Measurements from ENCODE around the gene GOLGA8Q. TPM values are rescaled to one million over a fixed set of nuclear protein-coding genes. Genes with fewer than 3 reads are reported as not detected.
"Not testable (repeated sequence)": the region's sequence is repeated elsewhere in the genome, so short reads cannot be mapped to it uniquely, and the experiment has no call there.

The GOLGA8Q gene, protein sequence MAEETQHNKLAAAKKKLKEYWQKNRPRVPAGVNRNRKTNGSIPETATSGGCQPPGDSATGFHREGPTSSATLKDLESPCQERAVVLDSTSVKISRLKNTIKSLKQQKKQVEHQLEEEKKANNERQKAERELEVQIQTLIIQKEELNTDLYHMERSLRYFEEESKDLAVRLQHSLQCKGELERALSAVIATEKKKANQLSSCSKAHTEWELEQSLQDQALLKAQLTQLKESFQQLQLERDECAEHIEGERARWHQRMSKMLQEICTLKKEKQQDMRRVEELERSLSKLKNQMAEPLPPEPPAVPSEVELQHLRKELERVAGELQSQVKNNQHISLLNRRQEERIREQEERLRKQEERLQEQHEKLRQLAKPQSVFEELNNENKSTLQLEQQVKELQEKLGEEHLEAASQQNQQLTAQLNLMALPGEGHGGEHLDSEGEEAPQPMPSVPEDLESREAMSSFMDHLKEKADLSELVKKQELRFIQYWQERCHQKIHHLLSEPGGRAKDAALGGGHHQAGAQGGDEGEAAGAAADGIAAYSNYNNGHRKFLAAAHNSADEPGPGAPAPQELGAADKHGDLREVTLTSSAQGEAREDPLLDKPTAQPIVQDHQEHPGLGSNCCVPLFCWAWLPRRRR
- 1.1 TPM in 1 of 2 replicates, not detected in the other for total RNA-seq (ENCODE audit: low replicate concordance)

DNA sequence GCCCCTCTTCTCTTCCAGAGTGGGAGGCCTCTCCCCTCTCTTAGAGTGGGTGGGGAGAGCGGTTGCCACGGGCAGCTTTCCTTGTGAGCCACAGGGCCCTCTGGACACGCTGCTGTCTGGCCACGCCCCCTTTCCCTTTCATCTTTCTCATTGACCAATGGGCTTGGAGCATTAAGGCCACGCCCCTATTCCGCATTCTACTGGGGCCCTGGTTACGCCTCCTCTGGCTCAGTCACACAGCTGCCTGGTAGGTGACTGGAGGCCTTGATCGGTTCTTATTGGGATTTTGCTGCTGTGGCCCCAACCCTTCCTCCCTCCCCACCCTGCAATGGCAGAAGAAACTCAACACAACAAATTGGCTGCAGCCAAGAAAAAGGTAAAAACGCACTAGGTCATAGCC, at the start of gene GOLGA8Q:
Gene GOLGA8Q, plus strand, starts transcription at position 301 of the 400 bp plus-strand sequence. Its CDS starts 28 bp downstream, at position 329.
- not testable (repeated sequence) for H3K4me3 ChIP-seq (ENCODE audit: low read depth, low read length); DNase-seq (ENCODE audit: low read depth)

DNA sequence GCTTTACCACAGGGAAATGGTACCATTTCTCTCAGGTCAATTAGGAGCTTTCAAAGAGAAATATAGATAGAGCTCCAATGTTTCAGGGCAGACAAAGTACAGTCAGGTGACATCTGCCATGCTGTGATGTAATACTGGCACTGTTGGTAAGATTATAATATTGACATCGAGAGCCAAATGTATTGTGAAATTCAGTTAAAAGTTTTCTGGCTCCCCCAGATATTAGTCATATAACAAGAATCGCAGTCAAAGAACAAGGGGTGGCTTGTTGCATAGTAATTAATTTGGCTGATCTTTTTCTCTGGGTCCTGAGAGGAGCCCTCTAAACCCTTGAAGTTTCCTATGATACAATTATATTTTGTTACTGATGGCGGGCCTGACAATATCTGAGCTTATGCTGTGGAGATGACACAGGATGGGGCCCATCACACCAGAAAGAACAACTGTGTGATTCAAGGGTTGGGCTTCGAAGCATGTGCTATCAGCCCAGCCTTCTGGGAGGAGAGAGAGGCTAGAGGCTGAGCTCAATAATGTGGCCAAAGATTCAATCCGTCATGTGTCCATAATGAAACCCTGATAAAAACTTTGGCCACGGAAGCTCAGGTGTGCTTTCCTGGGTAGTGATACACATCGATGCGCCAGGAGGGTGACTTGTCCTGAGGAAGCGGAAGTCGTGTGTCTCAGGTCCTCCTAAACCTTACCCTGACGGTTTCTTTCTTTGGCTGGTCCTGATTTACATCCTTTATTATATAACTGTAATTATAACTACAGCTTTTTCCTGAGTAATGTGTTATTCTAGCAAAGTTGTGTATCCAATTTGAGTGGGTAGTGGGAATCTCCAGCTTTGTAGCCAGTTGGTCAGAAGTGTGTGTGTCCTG, 48.7 kb upstream of the GOLGA8Q start:
- not testable (repeated sequence) for H3K4me3 ChIP-seq (ENCODE audit: low read depth, low read length); DNase-seq (ENCODE audit: low read depth)

DNA sequence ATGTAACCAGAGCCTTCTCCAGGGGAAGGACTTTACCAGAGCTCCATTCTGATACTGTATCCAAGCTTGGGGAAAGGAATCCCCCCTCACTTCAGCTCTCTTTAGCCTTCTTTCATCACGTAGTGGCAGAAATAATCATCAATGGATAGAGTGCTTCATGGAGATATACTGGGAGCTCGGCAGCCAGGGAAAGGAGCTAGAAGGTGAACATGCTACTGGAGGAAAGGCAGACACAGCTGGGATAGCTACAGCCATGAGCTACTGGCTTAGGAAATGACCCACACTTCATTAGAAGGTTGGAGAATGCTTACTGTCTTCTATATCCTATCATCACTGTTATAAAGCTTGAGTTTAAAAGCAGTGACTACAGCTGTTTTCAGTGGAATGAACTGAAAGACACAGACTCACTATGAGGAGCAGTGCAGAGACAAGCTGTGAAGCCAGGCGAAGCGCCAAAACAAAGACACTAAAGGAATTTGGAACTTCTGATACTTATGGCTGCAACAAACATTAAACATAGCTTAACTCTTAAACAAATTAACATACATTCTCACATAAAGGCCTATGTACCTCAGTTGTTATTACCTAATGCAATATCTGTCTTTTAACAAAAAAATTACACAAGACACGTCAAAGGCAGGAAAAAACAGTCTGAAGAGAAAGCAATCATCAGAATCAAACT, 47.5 kb upstream of the GOLGA8Q start:
- peak; percentile 1 for DNase-seq (ENCODE audit: low read depth)
- not testable (repeated sequence) for H3K4me3 ChIP-seq (ENCODE audit: low read depth, low read length)

DNA sequence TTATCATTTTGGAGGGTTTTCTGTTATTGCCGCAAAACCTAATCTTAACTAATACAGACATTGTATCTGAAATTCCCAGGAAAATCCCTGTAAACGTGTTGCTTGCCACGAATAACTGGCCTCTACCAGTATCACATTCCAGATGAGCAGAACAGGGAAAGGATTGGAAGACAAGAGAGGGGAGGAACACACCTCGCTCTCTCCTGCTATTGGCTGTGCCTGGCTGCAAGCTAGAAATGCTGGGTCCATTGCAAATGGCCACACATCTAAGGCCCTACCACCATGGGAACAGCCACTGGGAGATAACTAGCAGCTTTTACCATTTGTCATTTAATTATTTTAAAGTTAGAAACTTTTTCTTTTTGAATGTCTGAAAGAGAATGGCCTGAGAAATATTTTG, 37.3 kb upstream of the GOLGA8Q start:
- DNase-seq (ENCODE audit: low read depth); H3K4me3 ChIP-seq (ENCODE audit: low read depth, low read length): not testable (repeated sequence)

DNA sequence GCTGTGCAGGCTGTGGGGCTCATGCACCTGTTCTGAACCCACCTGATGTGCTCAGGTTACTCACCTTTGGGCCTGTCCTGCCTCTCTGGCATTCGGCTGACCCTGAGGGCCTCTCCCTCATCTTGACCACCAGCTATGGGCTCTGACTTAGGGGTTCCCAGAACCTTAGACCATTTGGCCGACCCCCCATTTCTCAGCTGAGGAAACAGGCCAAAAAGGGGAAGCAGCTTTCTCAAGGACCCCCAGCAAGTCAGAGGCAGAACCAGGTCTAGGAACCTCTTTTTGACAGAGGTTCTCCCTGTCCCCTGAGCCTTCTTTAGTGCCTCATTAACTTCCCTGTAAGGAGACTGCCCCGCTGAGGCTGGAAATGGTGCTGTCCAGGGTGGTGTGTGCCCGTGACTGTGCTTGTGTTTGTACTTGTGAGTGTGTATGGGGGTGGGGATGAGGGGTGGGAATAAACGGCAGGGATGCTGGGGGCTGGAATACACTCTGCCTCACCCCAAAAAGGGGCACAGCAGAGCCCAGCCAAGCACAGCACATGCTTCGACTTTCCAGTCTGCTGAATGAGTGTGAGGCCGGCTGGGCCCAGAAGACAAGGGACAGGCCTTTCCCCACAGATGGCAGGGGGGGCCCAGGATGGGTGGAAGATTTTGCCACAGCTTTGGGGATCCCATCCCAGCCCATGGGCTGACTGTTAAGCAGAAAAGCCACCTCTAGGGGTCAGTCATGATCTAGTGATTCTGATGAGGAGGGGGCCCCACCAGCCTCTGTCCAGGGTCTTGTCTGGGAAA, 28.2 kb upstream of the GOLGA8Q start:
- not testable (repeated sequence) for DNase-seq (ENCODE audit: low read depth); H3K4me3 ChIP-seq (ENCODE audit: low read depth, low read length)

DNA sequence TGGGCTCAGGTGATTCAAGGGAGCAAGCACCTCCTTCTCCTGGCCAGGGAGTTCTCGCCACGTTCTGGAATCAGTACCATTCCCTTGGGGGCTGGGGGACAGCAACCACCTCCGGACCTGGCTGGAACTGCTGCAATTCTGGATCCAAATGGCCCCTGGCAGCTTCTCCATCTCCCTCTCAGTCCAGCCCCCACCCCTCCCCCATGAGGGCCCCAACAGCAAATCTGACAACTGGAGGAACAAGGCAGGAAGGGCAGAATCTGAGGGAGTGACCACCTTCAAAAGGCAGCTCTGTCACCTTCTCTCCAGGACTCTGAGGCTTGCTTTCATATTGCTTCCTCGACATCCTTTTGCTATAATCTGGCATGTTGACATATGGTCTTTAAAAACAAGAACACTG, 25.9 kb upstream of the GOLGA8Q start:
- not testable (repeated sequence) for H3K4me3 ChIP-seq (ENCODE audit: low read depth, low read length); DNase-seq (ENCODE audit: low read depth)

DNA sequence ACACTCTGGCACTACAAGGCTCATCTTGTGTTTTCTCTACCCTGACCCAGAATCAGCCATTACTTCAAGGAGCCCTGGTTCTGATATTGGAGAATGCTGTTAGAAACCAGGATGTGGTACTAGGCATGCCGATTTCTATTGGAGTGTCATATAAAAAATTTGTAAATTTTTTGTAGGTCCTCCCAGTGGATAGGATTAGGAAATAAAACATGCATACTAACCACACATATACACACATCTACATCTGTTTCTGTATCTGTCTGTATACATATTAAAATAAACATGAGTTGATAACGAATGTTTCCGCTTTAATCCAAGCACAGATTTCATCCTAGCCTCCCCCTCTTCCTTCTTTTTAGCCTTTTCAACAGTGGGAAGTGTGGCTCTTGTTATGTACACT, 22.8 kb upstream of the GOLGA8Q start:
- H3K4me3 ChIP-seq (ENCODE audit: low read depth, low read length); DNase-seq (ENCODE audit: low read depth): not testable (repeated sequence)

DNA sequence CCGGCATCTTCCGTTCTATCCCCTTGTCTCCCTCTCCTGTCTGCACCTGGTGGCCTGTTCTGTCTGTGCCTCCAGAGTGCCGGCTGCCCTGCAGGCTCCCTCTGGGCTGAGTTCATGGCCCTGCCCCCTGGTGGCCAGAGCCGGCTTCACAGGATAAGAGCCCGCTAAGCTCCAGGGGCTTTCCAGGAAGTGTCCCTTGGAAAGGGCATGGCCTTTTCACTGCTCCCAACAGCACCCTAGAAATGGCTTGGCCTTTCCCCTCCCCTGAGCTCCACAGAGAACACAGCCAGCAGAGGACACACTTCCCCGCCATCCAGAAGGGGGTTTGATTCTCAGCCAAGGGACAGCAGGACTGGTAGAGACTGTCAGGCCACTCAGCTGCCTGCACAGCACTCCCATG, 15.1 kb downstream of the GOLGA8Q start:
- DNase-seq (ENCODE audit: low read depth); H3K4me3 ChIP-seq (ENCODE audit: low read depth, low read length): not testable (repeated sequence)

DNA sequence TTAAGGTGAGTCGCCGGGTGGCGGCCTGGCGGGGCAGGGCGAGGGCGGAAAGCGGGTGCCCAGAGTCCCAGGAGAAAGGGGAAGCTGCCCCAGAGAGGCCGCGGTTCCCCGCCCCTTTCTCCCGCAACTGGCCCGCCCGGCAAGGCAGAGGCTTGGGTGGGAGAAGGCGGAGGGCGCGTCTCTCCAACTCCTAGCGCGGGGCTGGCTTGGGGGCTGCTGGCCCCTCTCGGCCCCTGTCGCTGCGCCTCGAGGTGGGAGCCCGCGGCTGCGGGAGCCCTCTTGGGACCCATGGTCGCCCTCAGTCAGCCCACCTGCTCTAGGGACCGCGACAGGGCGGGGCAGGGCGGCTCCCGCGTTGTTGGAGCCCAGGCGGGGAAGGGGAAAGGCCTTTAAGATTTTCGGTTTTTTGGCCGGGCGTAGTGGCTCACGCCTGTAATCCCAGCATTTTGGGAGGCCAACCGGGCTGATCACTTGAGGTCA, 21.2 kb downstream of the GOLGA8Q start:
- H3K4me3 ChIP-seq (ENCODE audit: low read depth, low read length); DNase-seq (ENCODE audit: low read depth): not testable (repeated sequence)

DNA sequence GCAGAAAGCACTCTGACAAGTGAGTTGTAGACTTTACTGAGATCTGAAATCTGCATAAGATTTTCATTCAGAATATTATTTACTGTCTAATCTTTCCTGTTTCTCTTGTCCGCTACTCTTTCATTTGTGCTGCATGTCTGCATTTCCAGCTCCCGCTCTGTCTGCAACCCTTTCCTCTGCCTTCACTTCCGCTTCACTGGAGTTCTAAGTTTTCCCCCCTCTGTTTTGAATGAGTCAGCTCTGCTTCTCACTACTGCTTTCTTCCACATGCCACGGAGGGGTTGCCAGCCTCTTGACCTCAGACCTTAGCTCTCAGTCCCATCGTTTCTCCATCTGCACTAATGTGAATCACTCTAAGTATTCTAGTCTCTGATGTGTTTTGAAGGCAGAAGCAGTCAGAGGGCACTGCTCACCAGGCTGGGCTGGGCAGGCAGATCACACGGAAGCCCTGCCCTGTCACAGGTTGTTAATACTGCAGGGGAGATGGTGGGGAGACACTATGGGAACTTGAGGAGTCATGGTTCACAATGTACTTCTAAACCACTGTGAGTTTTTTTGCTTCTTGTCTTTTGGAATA, 27.6 kb downstream of the GOLGA8Q start:
- DNase-seq (ENCODE audit: low read depth); H3K4me3 ChIP-seq (ENCODE audit: low read depth, low read length): not testable (repeated sequence)

DNA sequence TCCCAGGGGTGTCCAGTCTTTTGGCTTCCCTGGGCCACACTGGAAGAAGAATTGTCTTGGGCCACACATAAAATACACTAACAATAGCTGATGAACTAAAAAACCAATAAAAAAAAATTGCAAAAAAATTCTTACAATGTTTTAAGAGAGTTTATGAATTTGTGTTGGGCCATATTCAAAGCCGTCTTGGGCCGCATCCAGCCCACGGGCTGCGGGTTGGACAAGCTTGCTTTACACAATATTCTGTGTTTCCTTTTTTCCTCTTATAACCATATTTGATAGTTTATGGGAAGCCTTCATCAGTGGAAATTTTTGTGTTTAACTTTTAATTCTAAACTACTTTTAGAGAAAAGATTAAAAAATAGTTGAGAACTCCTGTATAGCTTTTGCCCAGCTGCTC, 28.9 kb downstream of the GOLGA8Q start:
- DNase-seq (ENCODE audit: low read depth); H3K4me3 ChIP-seq (ENCODE audit: low read depth, low read length): not testable (repeated sequence)

DNA sequence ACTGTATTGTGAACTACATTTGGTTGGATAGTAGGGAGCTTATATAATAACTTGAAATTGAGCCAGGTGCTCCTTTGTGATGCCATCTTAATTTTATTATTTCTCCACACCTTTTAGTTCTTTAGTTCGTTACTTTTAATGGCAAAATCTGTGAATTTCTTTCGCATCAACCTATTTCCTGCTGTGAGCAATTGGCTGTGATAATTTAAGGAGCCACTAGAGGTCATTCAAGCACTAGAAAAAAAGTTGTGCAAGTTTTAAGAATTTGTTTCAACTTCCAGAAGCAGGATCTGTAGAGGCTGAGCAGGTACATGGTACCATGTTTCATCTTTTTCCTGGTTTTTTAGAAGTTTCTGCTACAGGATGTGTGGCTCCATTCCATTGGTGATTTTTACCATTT, 47.1 kb downstream of the GOLGA8Q start:
- not testable (repeated sequence) for H3K4me3 ChIP-seq (ENCODE audit: low read depth, low read length); DNase-seq (ENCODE audit: low read depth)

DNA sequence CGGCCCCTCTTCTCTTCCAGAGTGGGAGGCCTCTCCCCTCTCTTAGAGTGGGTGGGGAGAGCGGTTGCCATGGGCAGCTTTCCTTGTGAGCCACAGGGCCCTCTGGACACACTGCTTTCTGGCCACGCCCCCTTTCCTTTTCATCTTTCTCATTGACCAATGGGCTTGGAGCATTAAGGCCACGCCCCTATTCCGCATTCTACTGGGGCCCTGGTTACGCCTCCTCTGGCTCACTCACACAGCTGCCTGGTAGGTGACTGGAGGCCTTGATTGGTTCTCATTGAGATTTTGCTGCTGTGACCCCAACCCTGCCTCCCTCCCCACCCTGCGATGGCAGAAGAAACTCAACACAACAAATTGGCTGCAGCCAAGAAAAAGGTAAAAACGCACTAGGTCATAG, 51.9 kb downstream of the GOLGA8Q start, which contains the start of gene GOLGA8H:
Gene GOLGA8H, plus strand, starts transcription at position 233 of the 400 bp plus-strand sequence. Its CDS starts 98 bp downstream, at position 331.
- not testable (repeated sequence) for DNase-seq (ENCODE audit: low read depth); H3K4me3 ChIP-seq (ENCODE audit: low read depth, low read length)

All from fibroblast of the aortic adventitia (primary cell).